Measurements from ENCODE around the gene SH3RF3. TPM values are rescaled to one million over a fixed set of nuclear protein-coding genes. Genes with fewer than 3 reads are reported as not detected.
A peak's percentile ranks its signal among the peaks of the same experiment; 100 is the strongest.

Gene SH3RF3
- total and polyA plus RNA-seq, 8 donors = 7.0 to 11.1 (median 8.3) TPM

- peaks cover 9 to 49% of the 10 kb centered on the region in 2 donors for H3K4me1 ChIP-seq
Measured at GRCh38 chr2:109255654-109256053, 126.6 kb downstream of the SH3RF3 start.

GRCh38 chr2:109256111-109256510 is 127.1 kb downstream of the SH3RF3 start:
- Histone ChIP-seq H3K4me1 (peaks cover 9 to 49% of the 10 kb centered on the region in 2 donors), H3K27ac (peak overlapping the region; percentile 48 to 67), H3K36me3 (no peaks in the 10 kb centered on the region), H3K4me3 (no peak overlapping the region), H3K27me3 (no peaks in the 10 kb centered on the region), H3K9me3 (no peaks in the 10 kb centered on the region)
- ATAC-seq (no peak), DNase-seq (no peak)
- no peak for TF ChIP-seq CTCF (IDR thresholded peaks at IDR 0.05)
- intact Hi-C loops (cut with DNase I) = no loop called here

More at GRCh38 chr2:109255654-109256053, 126.6 kb downstream of the SH3RF3 start:
- ATAC-seq (no peak), DNase-seq (no peak)
- Histone ChIP-seq H3K27me3 (no peaks in the 10 kb centered on the region), H3K36me3 (no peaks in the 10 kb centered on the region), H3K4me3 (no peak overlapping the region), H3K27ac (peak overlapping the region; percentile 48 to 67), H3K9me3 (no peaks in the 10 kb centered on the region)
- no peak for TF ChIP-seq CTCF (IDR thresholded peaks at IDR 0.05)
- intact Hi-C loops (cut with DNase I) = no loop called here

DNA sequence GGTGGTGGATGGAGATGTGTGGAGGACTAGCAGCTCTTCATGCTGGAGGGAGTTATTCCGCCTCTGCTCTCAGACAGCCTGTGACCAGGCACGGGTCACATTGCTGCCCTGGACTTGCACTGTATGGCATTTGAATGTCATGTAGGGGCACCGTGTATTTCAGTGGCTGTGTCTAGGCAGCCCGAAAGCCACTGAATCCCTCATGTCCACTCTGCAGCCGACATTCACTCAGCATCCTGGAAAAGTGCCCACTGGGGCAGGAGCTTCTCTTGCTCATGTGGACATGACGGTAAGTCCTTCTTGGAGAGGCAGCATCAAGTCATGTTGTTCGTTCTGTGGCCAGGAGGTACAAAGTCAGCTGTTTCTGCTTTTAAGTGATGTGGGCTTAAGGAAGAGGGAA is 127.9 kb downstream of the SH3RF3 start:
- Histone ChIP-seq H3K9me3 (no peaks in the 10 kb centered on the region), H3K27me3 (no peaks in the 10 kb centered on the region), H3K36me3 (no peaks in the 10 kb centered on the region), H3K4me3 (no peak overlapping the region), H3K27ac (peak overlapping the region in 1 of 2 donors; percentile 67), H3K4me1 (peaks cover 9 to 52% of the 10 kb centered on the region in 2 donors)
- no peak for TF ChIP-seq CTCF (IDR thresholded peaks at IDR 0.05)
- ATAC-seq (no peak), DNase-seq (no peak)
- intact Hi-C loops (cut with DNase I) = no loop called here

DNA sequence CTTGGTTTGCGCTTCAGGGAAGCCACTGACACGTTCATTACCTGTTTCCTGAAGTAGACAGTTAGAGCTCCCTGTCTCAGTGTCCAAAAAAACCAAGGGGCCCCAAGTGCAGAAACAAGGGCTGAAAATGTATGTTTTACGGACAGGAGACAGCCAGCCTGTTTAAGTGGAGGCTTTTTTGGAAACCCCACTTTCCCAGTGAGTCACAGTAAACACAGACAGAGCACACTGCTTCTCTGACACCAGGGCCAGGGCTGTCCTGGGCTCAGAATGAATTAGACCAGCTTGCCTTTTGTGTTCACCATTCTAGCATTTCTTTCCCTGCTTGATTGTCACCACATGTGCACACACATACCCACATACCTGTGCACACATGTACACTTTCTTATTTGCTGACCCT is 128.6 kb downstream of the SH3RF3 start:
- ATAC-seq (no peak), DNase-seq (no peak)
- TF ChIP-seq CTCF (IDR thresholded peaks at IDR 0.05) = no peak
- intact Hi-C loops (cut with DNase I) = no loop called here
- Histone ChIP-seq H3K27me3 (no peaks in the 10 kb centered on the region), H3K27ac (no peak overlapping the region), H3K36me3 (no peaks in the 10 kb centered on the region), H3K4me1 (peaks cover 14 to 52% of the 10 kb centered on the region in 2 donors), H3K9me3 (no peaks in the 10 kb centered on the region), H3K4me3 (no peak overlapping the region)

DNA sequence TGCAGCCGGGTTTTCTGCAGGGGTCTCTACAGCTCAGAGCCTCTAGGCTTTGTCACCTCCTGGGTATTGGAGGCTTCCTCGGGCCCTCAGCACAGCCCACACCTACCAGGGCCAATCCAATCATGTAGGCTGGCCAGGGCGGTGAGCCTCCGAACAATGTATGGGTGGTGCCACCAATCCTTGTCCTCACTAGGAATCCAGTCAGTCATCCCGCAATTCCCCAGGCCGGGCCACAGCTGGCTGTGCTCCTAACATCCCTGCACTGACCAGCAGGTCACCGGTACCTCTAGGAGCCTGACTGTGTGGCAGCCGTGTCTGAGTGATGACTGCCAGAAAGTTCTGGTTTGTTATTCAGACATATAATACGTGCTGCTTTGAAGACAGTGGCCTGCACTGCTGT is 129.4 kb downstream of the SH3RF3 start:
- ATAC-seq (no peak), DNase-seq (no peak)
- H3K4me3 ChIP-seq = no peak overlapping the region
- no peaks in the 10 kb centered on the region for H3K9me3 ChIP-seq
- H3K27ac ChIP-seq = no peak overlapping the region
- intact Hi-C loops (cut with DNase I) = no loop called here
- H3K4me1 ChIP-seq = peaks cover 14 to 52% of the 10 kb centered on the region in 2 donors
- H3K36me3 ChIP-seq = no peaks in the 10 kb centered on the region
- H3K27me3 ChIP-seq = no peaks in the 10 kb centered on the region
- no peak for TF ChIP-seq CTCF (IDR thresholded peaks at IDR 0.05)
